NCI-H345 treated with DMSO at 0.1 percent for 48 hours (cell line): ENCODE results near the gene ANTXR2.

Experiments used
- DNase-seq: peaks from one replicate; lab custom pipeline; 2025; ENCODE audit not compliant: unreplicated experiment; lab: John Stamatoyannopoulos, UW

Gene ANTXR2

DNA sequence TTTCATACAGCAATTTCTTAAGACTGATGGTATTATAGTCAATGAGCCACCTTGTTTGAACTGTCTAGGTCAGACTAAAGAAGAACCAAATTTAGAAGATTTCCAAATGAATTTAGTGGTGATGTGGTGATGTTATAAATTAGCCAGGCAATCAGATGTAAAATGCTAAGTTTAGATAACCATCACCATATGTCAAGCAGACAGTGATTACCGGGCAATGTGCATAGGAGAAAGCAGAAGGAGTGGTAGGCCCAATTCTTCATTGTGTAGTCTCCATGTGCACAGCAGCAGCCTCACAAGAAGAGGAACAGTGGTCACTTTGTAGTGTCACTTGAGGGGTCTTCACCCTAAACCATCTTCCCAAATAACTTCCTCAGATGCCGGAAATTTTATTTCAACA lies 198.8 kb downstream of the ANTXR2 start:
- DNase-seq = no peak

DNA sequence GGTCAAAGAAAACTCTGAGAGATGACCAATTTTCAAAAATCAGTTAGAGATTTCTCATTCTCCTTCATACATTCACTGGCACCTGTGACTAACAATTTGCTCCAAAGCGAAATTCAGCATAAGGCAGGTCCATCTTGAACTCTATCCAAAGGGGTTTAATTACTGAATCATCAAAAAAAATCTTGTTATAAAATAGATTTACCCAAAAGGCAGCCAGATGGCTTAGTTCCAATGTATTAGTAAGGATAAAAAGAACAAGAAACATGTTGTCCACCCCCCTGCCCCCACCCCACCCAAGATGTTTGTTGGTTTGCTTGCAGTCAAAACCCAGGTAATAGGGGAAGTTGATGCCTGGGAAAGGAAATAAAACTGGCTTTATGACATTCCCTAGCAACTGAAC lies 200.3 kb downstream of the ANTXR2 start:
- no peak for DNase-seq

DNA sequence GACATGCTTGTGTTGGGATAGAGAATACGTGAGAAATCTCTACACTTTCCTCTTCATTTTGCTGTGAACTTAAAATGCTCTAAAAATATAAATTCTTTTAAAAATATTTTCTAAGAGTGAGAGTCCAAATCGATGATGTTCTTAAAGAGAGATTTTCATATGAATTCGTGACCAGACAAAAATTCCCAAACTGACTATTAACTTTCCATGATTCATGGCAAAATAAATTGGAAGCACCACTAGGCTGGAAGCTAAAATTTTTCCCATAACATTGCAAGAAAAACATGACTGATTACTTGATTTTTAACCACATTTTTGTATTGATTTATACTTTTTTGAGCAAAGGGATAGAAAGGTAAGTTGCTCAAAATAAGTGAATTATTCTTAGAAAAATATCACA lies 201.1 kb downstream of the ANTXR2 start:
- DNase-seq = no peak

DNA sequence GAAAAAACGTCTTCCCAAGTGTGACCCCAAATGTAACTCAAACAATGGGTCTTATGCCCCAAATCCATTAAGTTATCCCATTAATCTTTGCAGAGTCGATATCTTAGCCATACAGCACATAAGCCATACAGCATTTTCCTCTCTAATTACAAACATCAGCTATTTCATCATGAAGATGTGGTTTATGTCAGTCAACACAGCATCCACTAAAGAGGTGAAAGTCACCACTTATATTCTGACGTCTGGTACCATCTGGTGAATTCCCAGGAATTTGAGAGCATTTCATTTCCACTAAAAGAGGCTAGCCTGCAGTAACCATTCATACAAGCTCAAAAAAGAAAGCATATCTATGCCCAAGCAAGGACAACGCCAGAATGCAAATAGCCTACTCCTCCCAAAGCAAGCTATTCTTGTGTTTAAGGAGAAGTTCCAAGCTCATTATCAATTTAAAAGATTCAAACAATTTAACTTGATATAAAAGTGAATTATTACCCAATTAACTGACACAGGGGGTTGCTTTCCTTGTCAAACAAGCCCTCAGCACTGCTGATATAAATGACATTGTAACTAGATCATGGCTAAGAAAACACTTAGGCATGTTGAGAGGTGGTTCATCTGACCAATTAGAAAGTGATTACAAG lies 203.3 kb downstream of the ANTXR2 start:
- no peak for DNase-seq

DNA sequence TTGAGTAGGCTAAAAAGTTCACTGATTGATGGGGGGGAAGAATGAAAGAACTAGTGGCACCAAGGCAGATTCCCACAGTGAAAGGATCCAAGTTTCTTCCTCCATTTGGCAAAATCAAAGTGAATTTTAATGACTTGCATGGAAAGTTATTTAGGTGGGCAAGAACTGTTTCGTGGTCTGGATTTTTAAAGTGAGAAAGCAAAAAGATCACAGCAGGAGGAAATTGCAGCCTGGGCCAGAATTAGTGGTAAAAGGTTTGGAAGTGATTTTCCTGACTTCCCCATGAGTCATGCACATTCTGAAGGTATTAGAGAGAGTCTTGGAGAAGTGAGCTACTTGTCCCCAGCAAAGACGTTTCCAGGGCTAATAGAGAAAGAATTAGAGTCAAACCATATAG lies 207.8 kb downstream of the ANTXR2 start:
- no peak for DNase-seq

DNA sequence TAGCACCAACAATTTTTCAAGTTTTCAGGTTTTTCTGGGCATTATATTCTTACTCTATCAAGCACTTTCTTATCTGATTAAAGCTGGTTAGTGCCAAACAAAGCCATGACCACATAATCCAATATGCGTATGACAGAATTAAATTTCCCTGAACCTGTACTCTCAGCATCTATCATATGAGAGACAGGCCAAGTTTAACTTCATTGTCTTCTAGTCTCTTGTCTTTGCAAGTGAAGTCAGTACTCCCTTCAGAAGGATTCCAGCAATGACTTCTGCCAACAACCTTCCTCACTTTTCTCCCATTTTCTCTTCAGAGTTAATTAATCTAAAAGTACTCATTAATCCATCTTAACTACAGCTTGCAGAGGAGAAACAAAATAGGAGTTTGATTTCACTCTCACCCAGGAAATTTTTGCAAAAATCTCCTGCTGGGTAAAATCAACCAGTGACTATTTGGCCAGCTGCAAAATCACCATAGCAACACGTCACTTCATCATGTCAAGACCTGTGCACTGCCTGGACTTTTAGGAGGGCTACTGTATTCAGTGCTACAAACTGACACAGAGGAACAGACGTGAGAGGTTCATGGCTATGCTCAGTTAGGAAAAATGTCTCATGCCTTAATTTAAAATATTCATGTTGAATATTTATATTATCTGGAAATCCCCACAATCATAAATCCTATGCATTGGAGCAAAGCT lies 208.4 kb downstream of the ANTXR2 start:
- DNase-seq = peak; percentile 37

DNA sequence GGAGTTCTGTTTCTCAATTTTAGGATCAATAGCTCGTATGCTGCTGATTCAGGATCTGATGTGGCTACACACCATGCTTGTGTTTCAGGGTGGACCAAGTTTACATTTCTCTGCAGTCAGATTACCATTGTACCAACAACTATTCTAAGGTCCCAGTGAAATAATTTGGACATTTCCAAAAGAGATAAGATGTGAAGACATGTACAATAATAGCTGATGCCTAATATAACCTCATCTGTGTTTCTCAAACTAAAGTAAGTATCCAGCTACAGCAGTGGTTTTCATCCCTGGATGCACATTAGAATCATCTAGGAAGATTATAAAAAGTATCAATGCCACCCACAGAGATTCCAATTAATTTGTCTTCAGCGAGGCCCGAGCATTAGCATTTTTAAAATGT lies 209.7 kb downstream of the ANTXR2 start:
- no peak for DNase-seq

DNA sequence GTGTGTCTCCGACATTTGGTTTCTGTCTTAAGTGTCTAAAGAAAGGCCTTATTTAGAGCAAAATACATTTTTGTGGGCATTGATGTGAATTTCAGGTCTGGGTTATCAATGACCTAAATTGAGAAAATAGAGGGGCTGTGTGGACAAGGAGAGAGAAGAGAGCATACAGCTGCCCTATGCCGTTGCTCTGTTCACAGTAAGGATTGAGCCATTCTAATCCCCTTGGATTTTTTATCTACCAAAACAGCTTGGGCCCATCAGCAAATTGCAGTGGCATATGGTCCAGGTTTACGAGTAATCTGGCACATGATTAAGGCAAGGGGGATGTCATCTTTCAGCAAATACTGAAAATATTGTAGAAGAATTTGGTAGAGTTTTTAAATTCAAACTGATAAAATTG lies 210.2 kb downstream of the ANTXR2 start:
- no peak for DNase-seq

DNA sequence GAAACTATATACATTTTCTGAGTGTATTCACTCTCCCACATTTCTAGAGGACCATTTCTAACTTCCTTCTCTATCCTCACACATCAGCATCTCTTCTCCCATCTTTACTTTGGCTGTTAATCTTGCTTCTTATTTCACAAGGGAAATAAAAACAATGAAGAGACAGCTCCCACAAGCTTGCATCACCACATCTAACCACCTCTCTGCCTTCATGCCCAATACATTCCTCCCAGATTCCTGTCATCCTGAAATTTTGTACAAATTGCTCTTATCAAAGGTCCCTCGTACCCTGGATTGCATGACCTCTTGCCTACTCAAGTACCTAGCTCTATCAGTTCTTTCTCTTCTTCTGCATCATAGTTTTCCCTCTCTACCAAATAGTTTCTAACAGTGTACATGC lies 215.2 kb downstream of the ANTXR2 start:
- DNase-seq = no peak

DNA sequence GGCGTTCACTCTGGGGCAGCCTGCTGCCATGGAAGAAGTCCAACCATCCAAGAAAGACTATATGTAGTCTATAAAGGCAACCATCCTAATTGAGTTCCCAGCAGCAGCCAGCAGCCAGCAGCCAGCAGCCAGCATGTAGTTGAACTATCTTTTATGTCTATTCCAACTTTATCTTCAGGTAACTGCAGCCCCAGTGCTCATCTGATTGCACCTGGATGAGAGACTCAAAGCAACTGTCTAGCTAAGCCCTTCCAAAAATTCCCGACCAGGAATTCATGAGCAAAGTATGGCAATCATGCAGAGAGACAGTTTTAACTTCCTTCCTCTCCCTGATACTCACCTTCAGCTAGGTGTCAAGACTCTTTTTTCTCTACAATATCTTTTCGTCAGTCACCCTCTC lies 216.8 kb downstream of the ANTXR2 start:
- DNase-seq = no peak

DNA sequence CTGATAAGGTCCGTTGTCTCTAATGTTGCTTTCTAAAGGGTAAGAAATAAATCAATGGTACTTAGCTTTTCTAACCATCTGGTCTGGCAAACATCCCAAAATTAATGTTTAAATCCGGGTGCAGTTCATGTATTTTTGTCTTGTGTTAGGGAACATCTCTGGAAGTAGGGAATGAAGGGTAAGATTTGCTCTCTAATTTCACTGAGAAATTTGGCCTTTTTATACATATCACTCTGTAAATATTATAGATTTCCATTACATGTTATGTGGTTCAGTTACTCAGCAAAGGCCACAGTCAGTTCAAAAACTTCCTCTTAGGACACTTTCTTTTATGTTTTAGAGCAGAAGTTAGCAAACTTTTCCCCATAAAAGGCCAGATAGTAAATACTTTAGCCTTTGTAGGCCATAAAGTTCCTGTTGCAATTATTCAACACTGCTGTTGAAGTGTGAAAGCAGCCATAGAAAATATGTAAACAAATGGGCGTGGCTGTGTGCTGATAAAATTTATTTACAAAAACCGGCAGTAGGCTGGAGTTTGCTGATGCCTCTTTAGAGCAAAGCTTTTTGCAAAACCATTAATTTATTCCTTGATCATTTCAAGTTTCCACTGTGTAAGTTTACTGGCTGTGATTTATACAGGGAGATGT lies 218.1 kb downstream of the ANTXR2 start:
- DNase-seq = no peak

DNA sequence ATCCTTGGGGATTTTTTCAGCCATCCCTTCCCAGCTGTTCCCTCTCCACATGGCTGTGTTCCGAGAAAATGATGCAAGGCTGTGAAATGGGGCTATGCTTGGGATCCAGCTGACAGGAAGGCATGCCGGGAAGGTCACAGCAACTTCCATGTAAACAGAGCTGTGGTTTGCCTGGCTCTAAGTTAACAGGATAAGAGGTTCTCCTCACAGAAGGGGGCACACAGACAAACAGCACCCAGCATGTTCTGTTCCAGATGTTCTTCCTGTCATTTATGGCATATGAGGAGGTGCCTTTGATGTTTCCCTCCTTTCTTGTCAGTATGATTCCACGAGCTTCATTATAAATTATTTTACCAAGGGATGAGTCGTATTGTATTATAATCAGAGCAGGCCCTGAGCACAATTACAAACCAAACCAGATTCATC lies 220.7 kb downstream of the ANTXR2 start:
- DNase-seq = no peak

DNA sequence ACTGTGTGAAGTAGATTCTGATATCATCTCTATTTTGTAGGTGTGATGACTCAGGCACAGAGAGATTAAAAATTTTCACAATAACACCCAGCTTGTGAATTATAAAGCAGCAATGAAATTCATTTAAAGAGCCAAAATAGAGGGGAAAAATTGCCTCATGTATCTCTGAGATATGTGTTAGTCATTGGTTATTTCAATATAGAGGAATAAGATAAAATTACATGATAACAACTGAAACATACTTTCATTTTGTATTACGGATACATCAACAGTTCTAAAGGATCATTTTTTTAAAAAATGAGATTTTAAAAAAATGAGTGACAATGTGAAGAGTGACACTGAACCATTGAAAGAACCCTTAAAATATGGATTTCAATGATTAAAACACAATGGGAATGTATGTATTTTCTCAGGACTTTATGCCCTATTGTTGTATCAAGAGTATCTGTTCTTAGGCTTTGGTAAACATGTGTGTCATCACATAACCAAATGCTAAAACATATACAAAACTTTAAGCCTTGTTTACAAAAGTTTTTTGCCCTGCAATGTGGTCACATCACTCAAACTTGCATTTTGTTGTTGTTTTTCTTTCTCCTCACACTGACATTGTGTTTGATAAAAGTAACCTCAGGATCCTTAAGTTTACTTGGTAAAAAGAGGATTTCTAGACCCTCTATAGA lies 221.3 kb downstream of the ANTXR2 start:
- DNase-seq = no peak
